Measurements from ENCODE around the gene AMPD1. TPM values are rescaled to one million over a fixed set of nuclear protein-coding genes. Genes with fewer than 3 reads are reported as not detected.

Gene AMPD1
- total RNA-seq, 8 experiments from 2014 or later: 0.08 to 0.28 TPM; not detected in 6

DNA sequence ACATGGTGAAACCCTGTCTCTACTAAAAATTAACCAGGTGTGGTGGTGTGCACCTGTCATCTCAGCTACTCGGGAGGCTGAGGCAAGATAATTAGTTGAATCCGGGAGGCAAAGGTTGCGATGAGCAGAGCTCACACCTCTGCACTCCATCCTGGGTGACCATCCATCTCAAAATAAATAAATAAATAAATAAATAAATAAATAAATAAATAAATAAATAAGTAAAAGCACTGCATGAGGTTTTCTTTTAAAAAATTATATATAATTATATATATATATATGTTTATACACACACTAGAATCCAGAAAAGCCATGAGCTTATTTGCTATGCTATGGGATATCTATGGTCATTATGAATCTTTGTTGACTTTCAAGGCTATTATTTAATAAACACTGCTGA is 2.4 kb downstream of the AMPD1 start:
- H3K4me3 ChIP-seq: no peak overlapping the region
- no peak for ATAC-seq (replicated peaks in 6 of 8)
- no peak overlapping the region for H3K27ac ChIP-seq
- in situ Hi-C loops (cut with MboI; ENCODE audit: low pct_unique_long_range_greater_than_20kb in 2 of 9, low sequenced_read_pairs in 9 of 9, unreplicated experiment in 9 of 9): loop anchor here in 1 of 9 experiments (25.0 kb wide), 1 partner anchor 731 kb away; no protein-coding TSS in a partner anchor
- no peaks in the 10 kb centered on the region for H3K4me1 ChIP-seq (replicated peaks in 1 of 2)
- 32 to 100% (median 89%) methylated on average over 2 to 3 of the region's 3 CpGs; no CpG with 5 or more reads in 3 of the 10 experiments for WGBS, 10 experiments

DNA sequence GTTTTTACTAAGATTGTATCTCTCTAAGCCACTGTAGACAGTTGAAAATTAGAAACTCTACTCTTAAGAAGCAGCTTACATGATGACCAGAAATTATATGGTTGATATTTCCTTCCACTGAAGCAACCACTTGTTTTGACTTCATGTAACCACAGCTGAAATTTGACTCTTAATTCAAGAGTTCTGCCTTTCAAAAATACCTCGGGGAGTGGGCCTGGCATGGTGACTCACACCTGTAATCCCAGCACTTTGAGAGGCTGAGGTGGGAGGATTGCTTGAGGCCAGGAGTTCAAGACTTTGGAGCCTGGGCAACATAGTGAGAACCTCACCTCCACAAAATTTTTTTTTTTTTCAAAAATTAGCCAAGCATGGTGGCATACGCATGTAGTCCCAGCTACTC is 4.3 kb downstream of the AMPD1 start:
- Histone ChIP-seq H3K27ac (no peak overlapping the region), H3K4me3 (no peak overlapping the region), H3K4me1 (replicated peaks in 1 of 2) (no peaks in the 10 kb centered on the region)
- in situ Hi-C loops (cut with MboI; ENCODE audit: low pct_unique_long_range_greater_than_20kb in 2 of 9, low sequenced_read_pairs in 9 of 9, unreplicated experiment in 9 of 9): loop anchor here in 1 of 9 experiments (25.0 kb wide), 1 partner anchor 729 kb away; no protein-coding TSS in a partner anchor
- ATAC-seq (replicated peaks in 6 of 8): no peak
- WGBS, 10 experiments: 25 to 88% (median 71%) methylated on average over 1 to 2 of the region's 2 CpGs; no CpG with 5 or more reads in 4 of the 10 experiments

DNA sequence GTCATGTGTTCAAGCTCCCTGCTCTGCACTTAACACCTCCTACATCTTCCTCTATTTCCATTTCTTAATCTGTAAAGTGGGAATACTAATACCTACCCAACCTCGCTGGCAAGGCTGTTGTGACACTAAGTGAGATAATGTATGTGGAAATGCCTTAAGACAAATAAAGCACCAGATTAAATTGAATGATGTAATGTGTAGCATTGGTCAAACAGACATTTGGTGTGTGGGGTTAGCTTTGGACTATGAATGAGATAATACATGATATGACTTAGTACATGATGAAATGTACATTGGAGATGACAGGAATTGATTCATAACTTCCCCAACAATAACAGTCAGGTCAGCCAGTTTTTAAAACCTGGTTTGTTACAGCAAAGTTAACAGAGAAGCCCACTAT is 5.2 kb downstream of the AMPD1 start:
- WGBS, 10 experiments: 14 to 82% (median 48%) methylated on average over 1 of the region's 1 CpG; no CpG with 5 or more reads in 2 of the 10 experiments

DNA sequence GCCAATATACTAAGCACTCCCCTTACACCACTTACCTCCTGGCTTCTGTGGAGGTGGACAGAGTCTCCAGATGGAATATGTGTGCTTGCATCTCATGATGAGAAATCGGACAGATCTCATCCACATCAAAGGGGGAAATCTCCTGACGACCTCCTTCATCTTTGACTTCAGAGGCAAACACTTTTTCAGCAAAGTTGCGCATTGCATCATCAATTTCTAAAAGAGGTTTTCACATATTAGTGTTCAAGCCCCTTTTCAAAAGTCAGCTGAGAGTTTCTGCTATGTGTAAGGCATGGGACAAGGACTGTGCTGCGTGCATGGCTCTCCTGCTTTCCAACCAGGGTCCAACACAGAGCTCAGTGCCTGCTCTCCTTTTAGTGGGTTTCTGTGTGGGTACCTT is 6.8 kb downstream of the AMPD1 start:
- WGBS, 10 experiments: 0 to 100% (median 63%) methylated on average over 1 to 3 of the region's 4 CpGs; no CpG with 5 or more reads in 3 of the 10 experiments
- H3K4me3 ChIP-seq: no peak overlapping the region
- ATAC-seq (replicated peaks in 6 of 8): no peak
- in situ Hi-C loops (cut with MboI; ENCODE audit: low pct_unique_long_range_greater_than_20kb in 2 of 9, low sequenced_read_pairs in 9 of 9, unreplicated experiment in 9 of 9): loop anchor here in 1 of 9 experiments (25.0 kb wide), 1 partner anchor 726 kb away; no protein-coding TSS in a partner anchor
- H3K27ac ChIP-seq: no peak overlapping the region
- H3K4me1 ChIP-seq (replicated peaks in 1 of 2): no peaks in the 10 kb centered on the region

More for the DNA sequence above, 5.2 kb downstream of the AMPD1 start:
- in situ Hi-C loops (cut with MboI; ENCODE audit: low pct_unique_long_range_greater_than_20kb in 2 of 9, low sequenced_read_pairs in 9 of 9, unreplicated experiment in 9 of 9): loop anchor here in 1 of 9 experiments (25.0 kb wide), 1 partner anchor 728 kb away; no protein-coding TSS in a partner anchor
- Histone ChIP-seq H3K4me1 (replicated peaks in 1 of 2) (no peaks in the 10 kb centered on the region), H3K4me3 (no peak overlapping the region), H3K27ac (no peak overlapping the region)
- ATAC-seq (replicated peaks in 6 of 8): no peak

DNA sequence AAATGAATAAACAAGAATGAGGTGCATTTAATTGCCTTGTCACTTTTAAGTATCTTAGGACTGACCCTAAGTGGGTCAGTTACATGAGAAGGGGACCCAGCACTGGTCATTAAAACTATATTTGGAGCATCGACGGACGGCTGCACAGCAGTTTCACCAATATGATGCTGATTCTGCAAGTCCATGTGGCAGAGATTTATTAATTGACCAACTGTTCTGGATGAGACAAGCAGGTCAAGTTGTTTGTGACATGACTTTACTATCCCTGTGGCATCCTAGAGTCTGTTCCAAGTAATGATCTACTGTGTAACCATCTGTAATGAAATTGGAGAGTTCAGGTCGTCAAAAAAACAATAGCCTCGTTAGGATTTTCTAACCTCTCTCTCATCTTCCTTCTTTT is 9.5 kb downstream of the AMPD1 start:
- in situ Hi-C loops (cut with MboI; ENCODE audit: low pct_unique_long_range_greater_than_20kb in 2 of 9, low sequenced_read_pairs in 9 of 9, unreplicated experiment in 9 of 9): loop anchor here in 1 of 9 experiments (25.0 kb wide), 1 partner anchor 724 kb away; no protein-coding TSS in a partner anchor
- no peak for ATAC-seq (replicated peaks in 6 of 8)
- Histone ChIP-seq H3K4me1 (replicated peaks in 1 of 2) (no peaks in the 10 kb centered on the region), H3K27ac (no peak overlapping the region), H3K4me3 (no peak overlapping the region)
- 17 to 96% (median 77%) methylated on average over 2 to 5 of the region's 5 CpGs for WGBS, 10 experiments

DNA sequence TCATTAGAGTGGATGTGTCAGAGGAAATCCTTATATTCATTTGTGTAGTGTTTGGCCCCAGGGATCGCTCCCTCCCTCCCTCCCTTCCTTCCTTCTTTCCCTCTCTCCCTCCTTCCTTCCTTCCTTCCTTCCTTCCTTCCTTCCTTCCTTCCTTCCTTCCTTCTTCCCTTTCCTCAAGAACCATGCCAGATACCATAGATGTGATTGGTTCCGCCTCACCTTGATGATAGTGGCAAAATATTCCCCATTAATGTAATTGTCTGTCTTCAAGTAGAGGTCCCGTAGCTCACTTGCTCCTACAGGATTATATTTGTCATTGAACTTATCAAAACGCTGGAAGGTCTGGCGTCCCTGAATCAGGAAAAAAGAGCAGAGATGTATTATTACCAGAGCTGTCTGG is 17.7 kb downstream of the AMPD1 start:
- 0 to 75% (median 50%) methylated on average over 1 to 5 of the region's 5 CpGs; no CpG with 5 or more reads in 5 of the 10 experiments for WGBS, 10 experiments
- no peaks in the 10 kb centered on the region for H3K4me1 ChIP-seq (replicated peaks in 1 of 2)
- no peak for ATAC-seq (replicated peaks in 6 of 8)
- in situ Hi-C loops (cut with MboI; ENCODE audit: low pct_unique_long_range_greater_than_20kb in 2 of 9, low sequenced_read_pairs in 9 of 9, unreplicated experiment in 9 of 9): loop anchor here in 1 of 9 experiments (25.0 kb wide), 1 partner anchor 715 kb away; no protein-coding TSS in a partner anchor
- no peak overlapping the region for H3K4me3 ChIP-seq
- no peak overlapping the region for H3K27ac ChIP-seq

DNA sequence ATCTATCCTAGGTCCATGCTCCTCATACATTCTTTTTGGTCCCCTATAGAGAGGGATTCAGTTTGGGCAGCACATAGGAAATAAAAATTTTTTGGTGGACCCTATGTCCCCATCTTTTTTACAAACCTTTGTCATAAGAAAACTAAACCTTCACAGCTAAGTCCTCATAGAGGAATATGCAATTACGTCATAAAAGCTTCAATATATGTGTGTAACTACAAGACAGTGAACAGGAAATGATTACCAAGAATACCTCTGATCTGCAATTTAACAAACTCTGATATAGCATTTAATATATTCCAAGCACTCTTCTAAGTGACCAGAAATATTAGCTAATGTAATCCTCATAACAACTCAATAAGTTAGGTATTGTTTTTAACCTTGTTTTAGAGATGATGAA is 19.2 kb downstream of the AMPD1 start:
- ATAC-seq (replicated peaks in 6 of 8): no peak
- H3K4me3 ChIP-seq: no peak overlapping the region
- H3K4me1 ChIP-seq (replicated peaks in 1 of 2): no peaks in the 10 kb centered on the region
- H3K27ac ChIP-seq: no peak overlapping the region
- WGBS, 10 experiments: 57 to 100% (median 80%) methylated on average over 1 of the region's 1 CpG; no CpG with 5 or more reads in 3 of the 10 experiments
- in situ Hi-C loops (cut with MboI; ENCODE audit: low pct_unique_long_range_greater_than_20kb in 2 of 9, low sequenced_read_pairs in 9 of 9, unreplicated experiment in 9 of 9): loop anchor here in 1 of 9 experiments (25.0 kb wide), 1 partner anchor 714 kb away; no protein-coding TSS in a partner anchor

DNA sequence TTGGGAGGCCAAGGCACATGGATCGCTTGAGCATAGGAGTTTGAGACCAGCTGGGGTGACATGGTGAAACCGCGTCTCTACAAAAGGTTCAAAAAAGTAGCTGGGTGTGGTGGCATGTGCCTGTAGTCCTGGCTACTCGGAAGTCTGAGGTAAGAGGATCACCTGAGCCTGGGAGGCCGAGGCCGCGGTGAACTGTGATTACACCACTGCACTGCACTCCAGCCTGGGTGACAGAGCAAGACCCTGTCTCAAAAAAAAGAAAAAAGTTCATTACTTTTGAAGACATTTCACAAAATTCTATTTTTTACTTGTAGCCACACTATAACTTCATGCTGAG is 23.4 kb downstream of the AMPD1 start:
- Histone ChIP-seq H3K4me3 (no peak overlapping the region), H3K4me1 (replicated peaks in 1 of 2) (peaks cover 0 to 4% of the 10 kb centered on the region in 2 donors), H3K27ac (no peak overlapping the region)
- 66 to 100% (median 91%) methylated on average over 1 to 7 of the region's 7 CpGs; no CpG with 5 or more reads in 4 of the 10 experiments for WGBS, 10 experiments
- no peak for ATAC-seq (replicated peaks in 6 of 8)
- in situ Hi-C loops (cut with MboI; ENCODE audit: low pct_unique_long_range_greater_than_20kb in 2 of 9, low sequenced_read_pairs in 9 of 9, unreplicated experiment in 9 of 9): no loop called here

DNA sequence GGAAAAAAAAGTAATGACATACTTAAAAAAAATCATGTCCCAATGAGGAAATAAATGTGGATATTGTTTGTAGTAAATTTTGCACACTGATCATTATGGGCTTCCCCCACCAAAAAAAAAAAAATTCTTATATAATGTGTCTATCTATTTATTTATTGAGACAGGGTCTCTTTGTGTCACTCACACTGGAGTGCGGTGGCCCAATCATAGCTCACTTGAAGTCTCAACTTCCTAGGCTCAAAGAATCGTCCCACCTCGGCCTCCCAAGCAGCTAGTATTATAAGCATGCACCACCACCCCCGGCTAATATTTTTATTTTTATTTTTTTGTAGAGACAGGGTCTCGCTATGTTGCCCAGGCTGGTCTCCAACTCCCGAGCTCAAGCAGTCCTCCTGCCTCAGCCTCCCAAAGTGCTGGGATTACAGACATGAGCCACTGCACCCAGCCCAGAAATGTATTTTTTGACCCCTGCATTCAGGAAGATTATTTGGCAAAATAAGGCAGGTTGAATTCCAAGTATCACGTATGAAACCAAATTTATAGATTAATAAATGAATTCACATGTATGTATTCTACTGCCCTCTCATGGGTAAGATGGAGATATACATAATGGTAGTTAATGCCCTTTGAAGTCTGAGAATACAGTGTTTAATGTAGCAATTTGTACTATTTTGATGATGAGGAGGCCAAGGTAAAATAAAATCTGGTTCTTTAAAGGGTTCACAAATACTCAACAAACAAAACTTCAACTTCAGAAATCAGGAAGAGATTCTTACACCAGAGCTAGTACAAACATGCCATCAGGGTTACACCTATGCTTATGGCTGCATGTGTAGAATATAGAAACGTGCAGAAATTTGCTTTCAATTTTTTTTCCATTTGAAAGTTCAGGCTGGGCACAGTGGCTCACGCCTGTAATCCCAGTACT is 24.1 kb downstream of the AMPD1 start:
- WGBS, 10 experiments: 35 to 87% (median 73%) methylated on average over 1 to 9 of the region's 9 CpGs; no CpG with 5 or more reads in 1 of the 10 experiments
- peaks cover 0 to 4% of the 10 kb centered on the region in 2 donors for H3K4me1 ChIP-seq (replicated peaks in 1 of 2)
- H3K4me3 ChIP-seq: no peak overlapping the region
- in situ Hi-C loops (cut with MboI; ENCODE audit: low pct_unique_long_range_greater_than_20kb in 2 of 9, low sequenced_read_pairs in 9 of 9, unreplicated experiment in 9 of 9): no loop called here
- H3K27ac ChIP-seq: no peak overlapping the region
- no peak for ATAC-seq (replicated peaks in 6 of 8)

DNA sequence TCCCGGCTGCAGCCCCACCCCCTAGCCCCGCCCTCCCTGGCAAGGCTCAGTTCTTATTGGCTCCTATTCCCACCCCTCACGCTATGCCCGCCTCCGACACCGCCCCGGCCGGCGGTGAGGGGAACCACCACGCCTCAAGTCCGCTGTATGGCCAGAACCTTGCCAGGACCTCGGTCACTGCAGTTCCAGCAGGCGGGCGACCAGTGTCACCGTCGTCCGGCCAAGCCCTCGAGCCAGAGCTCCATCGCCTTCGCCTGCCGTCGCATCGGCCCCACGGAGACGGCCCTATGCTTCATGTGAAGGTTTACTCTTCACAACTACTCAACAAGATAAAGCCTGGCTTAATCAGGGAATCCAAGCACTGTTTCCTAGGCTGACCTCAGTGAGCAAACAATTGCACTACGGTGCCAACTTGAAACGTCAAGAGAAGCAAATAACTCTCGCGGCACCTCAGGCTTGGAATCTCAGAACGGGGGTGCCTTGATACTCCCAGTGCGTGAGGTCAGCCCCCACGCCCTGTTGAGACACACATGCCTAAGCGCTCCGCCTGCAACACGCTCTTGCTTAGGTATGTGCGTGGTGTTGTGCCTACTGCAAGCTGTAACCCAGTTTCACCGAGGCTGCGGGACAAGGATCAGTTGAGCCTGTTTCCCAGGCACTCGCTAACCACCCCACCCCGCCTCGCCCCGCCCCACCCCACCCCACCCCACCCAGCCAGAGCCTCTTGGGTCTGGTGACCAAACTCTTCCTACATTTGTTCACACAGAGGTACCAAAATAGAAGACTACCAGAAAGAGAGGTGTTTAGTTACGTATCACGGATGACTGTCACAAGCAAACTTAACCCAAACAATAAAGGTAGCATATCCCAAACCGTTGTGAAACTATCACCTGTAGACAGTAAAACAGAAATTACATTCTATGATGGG is 25.0 kb downstream of the AMPD1 start:
- Histone ChIP-seq H3K27ac (no peak overlapping the region), H3K4me3 (peak overlapping the region; percentile 48 to 55 (median 49)), H3K4me1 (replicated peaks in 1 of 2) (peaks cover 0 to 4% of the 10 kb centered on the region in 2 donors)
- ATAC-seq (replicated peaks in 6 of 8): peak; percentile 91 to 99 (median 98)
- WGBS, 10 experiments: 0 to 83% (median 17%) methylated on average over 2 to 24 of the region's 45 CpGs; no CpG with 5 or more reads in 2 of the 10 experiments
- in situ Hi-C loops (cut with MboI; ENCODE audit: low pct_unique_long_range_greater_than_20kb in 2 of 9, low sequenced_read_pairs in 9 of 9, unreplicated experiment in 9 of 9): no loop called here

DNA sequence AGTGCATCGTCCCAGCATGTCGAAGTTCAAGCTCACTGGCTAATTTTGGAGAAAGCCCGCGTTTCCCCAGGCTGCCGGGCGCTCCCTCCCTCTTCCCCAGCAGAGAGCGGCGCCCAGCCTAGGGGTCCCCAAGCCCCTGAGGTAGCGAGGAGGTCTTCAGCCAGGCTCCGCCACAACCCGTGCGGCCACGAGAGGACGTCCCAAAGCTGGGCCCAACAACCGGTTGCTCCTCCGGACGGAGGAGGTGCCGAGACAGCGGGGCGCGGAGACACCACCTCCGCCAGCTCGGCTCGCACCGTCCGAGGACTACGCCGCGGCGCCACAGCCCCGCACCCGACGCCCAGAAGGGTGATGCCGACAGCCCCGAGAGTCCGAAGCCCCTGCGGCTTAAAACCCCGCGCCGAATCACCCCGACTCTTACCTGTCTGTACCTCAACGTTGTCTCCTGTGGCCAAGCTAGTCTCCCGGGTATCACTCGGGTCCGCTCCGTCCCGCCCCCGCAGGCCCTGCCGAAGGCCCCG is 25.7 kb downstream of the AMPD1 start, which contains the start of gene DENND2C:
DENND2C (minus strand) TSS at position 488 of the 521 bp plus-strand sequence. CDS start 44,065 bp downstream, outside the sequence.
- in situ Hi-C loops (cut with MboI; ENCODE audit: low pct_unique_long_range_greater_than_20kb in 2 of 9, low sequenced_read_pairs in 9 of 9, unreplicated experiment in 9 of 9): no loop called here
- Histone ChIP-seq H3K4me3 (peak within 1 kb of the TSS; percentile 48 to 55 (median 49)), H3K27ac (no peak within 1 kb of the TSS), H3K4me1 (replicated peaks in 1 of 2) (peaks cover 0 to 4% of the 10 kb centered on the region in 2 donors)
- 0 to 5% (median 0%) methylated on average over 3 to 22 of the region's 50 CpGs; no CpG with 5 or more reads in 4 of the 10 experiments for WGBS, 10 experiments
- peak; percentile 67 to 84 (median 74) for ATAC-seq (replicated peaks in 6 of 8)
